Natural killer cell (primary cell): ENCODE data around the gene CHST12. TPM values are rescaled to one million over a fixed set of nuclear protein-coding genes. Genes with fewer than 3 reads are reported as not detected.

Source experiments
- ATAC-seq, 3 donors: fragments of 150-1000 bp in 2 of 3; fragments of 200-7000 bp in 1 of 3; cut with Tn5 transposase; 1 replicate in 1 of 3; 2 replicates in 2 of 3; pipeline ENCODE4 v1.10.0; 2021; ENCODE audit warnings: mild to moderate bottlenecking in 2 of 3, moderate library complexity in 2 of 3
- DNase-seq, 2 donors: peaks; one replicate each; pipeline versions ENCODE4 v3.0.0 to v3.0.0-alpha.2; 2013 to 2021; ENCODE audit warnings: mixed read lengths in 1 of 2
- H3K27ac ChIP-seq: one replicate; pipeline ENCODE4 v1.5.1; 2013; ENCODE audit warnings: mild to moderate bottlenecking, low read length
- H3K27me3 ChIP-seq: one replicate; pipeline ENCODE4 v1.6.1; 2013; ENCODE audit warnings: low read length; ENCODE audit not compliant: control insufficient read depth, insufficient read depth
- H3K36me3 ChIP-seq: one replicate; pipeline ENCODE4 v1.6.1; 2013; ENCODE audit warnings: low read length; ENCODE audit not compliant: control insufficient read depth, insufficient read depth
- H3K4me1 ChIP-seq: one replicate; pipeline ENCODE4 v1.6.1; 2013; ENCODE audit warnings: low read length; ENCODE audit not compliant: control insufficient read depth, insufficient read depth
- H3K4me3 ChIP-seq: one replicate; pipeline ENCODE4 v1.5.1; 2013; ENCODE audit warnings: low read length
- H3K9me3 ChIP-seq: one replicate; pipeline ENCODE4 v1.6.1; 2013; ENCODE audit warnings: low read length; ENCODE audit not compliant: control insufficient read depth, insufficient read depth
- H3K27ac Mint-ChIP-seq, 2 donors: one replicate each; pipeline ENCODE4 v1.8.0; 2022; ENCODE audit warnings: mild to moderate bottlenecking in 2 of 2, mixed read lengths in 2 of 2, moderate library complexity in 1 of 2
- H3K27me3 Mint-ChIP-seq, 2 donors: one replicate each; pipeline ENCODE4 v1.8.0; 2022; ENCODE audit warnings: low read depth in 2 of 2, mixed read lengths in 2 of 2
- H3K36me3 Mint-ChIP-seq: one replicate; pipeline ENCODE4 v1.8.0; 2022; ENCODE audit warnings: mixed read lengths
- H3K4me1 Mint-ChIP-seq, 2 donors: one replicate each; pipeline ENCODE4 v1.8.0; 2022; ENCODE audit warnings: mixed read lengths in 2 of 2
- H3K4me3 Mint-ChIP-seq: one replicate; pipeline ENCODE4 v1.8.0; 2022; ENCODE audit warnings: mild to moderate bottlenecking, moderate library complexity, mixed read lengths
- H3K9me3 Mint-ChIP-seq, 2 donors: one replicate each; pipeline ENCODE4 v1.8.0; 2022; ENCODE audit warnings: mixed read lengths in 2 of 2
- CTCF ChIP-seq: fragments of 200-600 bp; IDR thresholded peaks from one replicate; pipeline ENCODE4 v1.8.0; 2022; ENCODE audit warnings: antibody characterized with exemption
- WGBS: methylation state at CpG from one replicate; pipeline ENCODE4 v1.1.7; 2013; ENCODE audit warnings: missing lambda C conversion rate; ENCODE audit not compliant: insufficient coverage; 5-methylcytosine and 5-hydroxymethylcytosine counted together
- intact Hi-C: fragments of 100-400 bp; cut with micrococcal nuclease; formaldehyde crosslinking; loops from one replicate; pipeline ENCODE4 v1.14.2; 2022
- total RNA-seq, 4 donors: library from RNA; stranded (reverse); fragments of 120-200 nt in 1 of 4; gene quantifications; one replicate each; pipeline versions ENCODE4 v1.2.3 to v1.2.4, GENCODE V29; 2013 to 2022

The CHST12 gene
- total RNA-seq, 3 donors from 2014 or later (not counting 1 experiment from before 2014, with no cell fraction given) = 102 to 159 (median 124) TPM

- no peak overlapping the region for H3K4me3 Mint-ChIP-seq
- no peaks in the 10 kb centered on the region for H3K27me3 ChIP-seq
- no peak for DNase-seq
- H3K36me3 ChIP-seq = no peaks in the 10 kb centered on the region
- no peak overlapping the region for H3K4me3 ChIP-seq
- H3K9me3 ChIP-seq = no peaks in the 10 kb centered on the region
- no peak overlapping the region for H3K27ac Mint-ChIP-seq
- no peaks in the 10 kb centered on the region for H3K36me3 Mint-ChIP-seq
- no peak overlapping the region for H3K27ac ChIP-seq
- intact Hi-C loops = no loop called here
- ATAC-seq = no peak
- peaks cover 0 to 3% of the 10 kb centered on the region in 2 donors for H3K27me3 Mint-ChIP-seq
- TF ChIP-seq CTCF = no peak
- H3K9me3 Mint-ChIP-seq = no peaks in the 10 kb centered on the region
- peaks cover 6% of the 10 kb centered on the region for H3K4me1 ChIP-seq
- WGBS = 78% methylated on average over 11 of the region's 12 CpGs
- peaks cover 5 to 25% of the 10 kb centered on the region in 2 donors for H3K4me1 Mint-ChIP-seq
These were observed 9.7 kb upstream of the CHST12 start for GRCh38 chr7:2393706-2394105.

GRCh38 chr7:2394566-2395082, 8.8 kb upstream of the CHST12 start:
- Mint-ChIP-seq H3K4me3 (no peak overlapping the region), H3K4me1 (peaks cover 9 to 29% of the 10 kb centered on the region in 2 donors), H3K27me3 (peaks cover 0 to 3% of the 10 kb centered on the region in 2 donors), H3K27ac (no peak overlapping the region), H3K9me3 (no peaks in the 10 kb centered on the region), H3K36me3 (no peaks in the 10 kb centered on the region)
- Histone ChIP-seq H3K36me3 (no peaks in the 10 kb centered on the region), H3K27me3 (no peaks in the 10 kb centered on the region), H3K4me1 (peaks cover 15% of the 10 kb centered on the region), H3K4me3 (no peak overlapping the region), H3K27ac (no peak overlapping the region), H3K9me3 (no peaks in the 10 kb centered on the region)
- ATAC-seq = no peak
- no peak for DNase-seq
- WGBS = 91% methylated on average over 21 of the region's 21 CpGs
- intact Hi-C loops = no loop called here
- no peak for TF ChIP-seq CTCF

GRCh38 chr7:2398506-2398905, 4.9 kb upstream of the CHST12 start:
- Histone ChIP-seq H3K4me3 (no peak overlapping the region), H3K4me1 (peaks cover 29% of the 10 kb centered on the region), H3K36me3 (no peaks in the 10 kb centered on the region), H3K9me3 (no peaks in the 10 kb centered on the region), H3K27me3 (no peaks in the 10 kb centered on the region), H3K27ac (no peak overlapping the region)
- ATAC-seq (no peak), DNase-seq (no peak)
- Mint-ChIP-seq H3K27me3 (peaks cover 0 to 3% of the 10 kb centered on the region in 2 donors), H3K9me3 (no peaks in the 10 kb centered on the region), H3K27ac (peak overlapping the region in 1 of 2 donors; percentile 9), H3K4me3 (no peak overlapping the region), H3K4me1 (peaks cover 21 to 34% of the 10 kb centered on the region in 2 donors), H3K36me3 (no peaks in the 10 kb centered on the region)
- no peak for TF ChIP-seq CTCF
- WGBS = 94% methylated on average over 4 of the region's 4 CpGs
- intact Hi-C loops = no loop called here
